HG02678 (cell line): ENCODE measurements around the gene ZSWIM8.
A peak's percentile ranks its signal among the peaks of the same experiment; 100 is the strongest.
"Not testable (repeated sequence)": the region's sequence is repeated elsewhere in the genome, so short reads cannot be mapped to it uniquely, and the experiment has no call there.

Experiments used
- ATAC-seq: cut with Tn5 transposase; IDR thresholded peaks from one replicate; pipeline ENCODE4 v1.9.1; 2021; ENCODE audit warnings: mild to moderate bottlenecking, moderate library complexity; ENCODE audit not compliant: unreplicated experiment

The ZSWIM8 gene, protein sequence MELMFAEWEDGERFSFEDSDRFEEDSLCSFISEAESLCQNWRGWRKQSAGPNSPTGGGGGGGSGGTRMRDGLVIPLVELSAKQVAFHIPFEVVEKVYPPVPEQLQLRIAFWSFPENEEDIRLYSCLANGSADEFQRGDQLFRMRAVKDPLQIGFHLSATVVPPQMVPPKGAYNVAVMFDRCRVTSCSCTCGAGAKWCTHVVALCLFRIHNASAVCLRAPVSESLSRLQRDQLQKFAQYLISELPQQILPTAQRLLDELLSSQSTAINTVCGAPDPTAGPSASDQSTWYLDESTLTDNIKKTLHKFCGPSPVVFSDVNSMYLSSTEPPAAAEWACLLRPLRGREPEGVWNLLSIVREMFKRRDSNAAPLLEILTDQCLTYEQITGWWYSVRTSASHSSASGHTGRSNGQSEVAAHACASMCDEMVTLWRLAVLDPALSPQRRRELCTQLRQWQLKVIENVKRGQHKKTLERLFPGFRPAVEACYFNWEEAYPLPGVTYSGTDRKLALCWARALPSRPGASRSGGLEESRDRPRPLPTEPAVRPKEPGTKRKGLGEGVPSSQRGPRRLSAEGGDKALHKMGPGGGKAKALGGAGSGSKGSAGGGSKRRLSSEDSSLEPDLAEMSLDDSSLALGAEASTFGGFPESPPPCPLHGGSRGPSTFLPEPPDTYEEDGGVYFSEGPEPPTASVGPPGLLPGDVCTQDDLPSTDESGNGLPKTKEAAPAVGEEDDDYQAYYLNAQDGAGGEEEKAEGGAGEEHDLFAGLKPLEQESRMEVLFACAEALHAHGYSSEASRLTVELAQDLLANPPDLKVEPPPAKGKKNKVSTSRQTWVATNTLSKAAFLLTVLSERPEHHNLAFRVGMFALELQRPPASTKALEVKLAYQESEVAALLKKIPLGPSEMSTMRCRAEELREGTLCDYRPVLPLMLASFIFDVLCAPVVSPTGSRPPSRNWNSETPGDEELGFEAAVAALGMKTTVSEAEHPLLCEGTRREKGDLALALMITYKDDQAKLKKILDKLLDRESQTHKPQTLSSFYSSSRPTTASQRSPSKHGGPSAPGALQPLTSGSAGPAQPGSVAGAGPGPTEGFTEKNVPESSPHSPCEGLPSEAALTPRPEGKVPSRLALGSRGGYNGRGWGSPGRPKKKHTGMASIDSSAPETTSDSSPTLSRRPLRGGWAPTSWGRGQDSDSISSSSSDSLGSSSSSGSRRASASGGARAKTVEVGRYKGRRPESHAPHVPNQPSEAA (N-terminal part only)

DNA sequence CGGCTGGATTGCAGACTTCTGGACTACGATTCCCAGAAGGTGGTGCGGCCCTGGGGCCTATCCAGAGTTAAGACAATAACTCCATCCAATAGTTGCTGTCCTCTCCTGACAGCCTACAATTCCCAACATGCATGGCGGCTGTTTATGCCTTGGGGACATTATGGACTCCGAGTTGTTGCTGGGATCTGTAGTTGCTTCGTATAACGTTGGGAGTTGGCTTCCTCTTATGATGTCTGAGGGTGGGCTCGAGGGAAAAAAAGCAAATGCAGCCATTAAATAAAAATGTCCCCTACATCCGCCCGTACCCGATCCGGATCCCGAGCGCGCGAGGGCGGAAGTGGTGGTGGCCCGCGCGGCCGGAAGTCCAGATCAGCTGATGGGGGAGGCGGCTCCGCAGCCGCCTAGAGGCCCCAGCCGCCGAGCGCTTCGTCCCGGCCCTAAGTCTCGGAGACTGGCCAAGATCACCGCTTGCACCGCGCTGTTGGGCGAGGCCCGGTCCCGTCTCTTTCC lies at the start of gene ZSWIM8:
Gene ZSWIM8, plus strand, starts transcription at position 396 of the 510 bp plus-strand sequence. CDS start 273 bp downstream, outside the sequence.
- ATAC-seq = peak; percentile 72

DNA sequence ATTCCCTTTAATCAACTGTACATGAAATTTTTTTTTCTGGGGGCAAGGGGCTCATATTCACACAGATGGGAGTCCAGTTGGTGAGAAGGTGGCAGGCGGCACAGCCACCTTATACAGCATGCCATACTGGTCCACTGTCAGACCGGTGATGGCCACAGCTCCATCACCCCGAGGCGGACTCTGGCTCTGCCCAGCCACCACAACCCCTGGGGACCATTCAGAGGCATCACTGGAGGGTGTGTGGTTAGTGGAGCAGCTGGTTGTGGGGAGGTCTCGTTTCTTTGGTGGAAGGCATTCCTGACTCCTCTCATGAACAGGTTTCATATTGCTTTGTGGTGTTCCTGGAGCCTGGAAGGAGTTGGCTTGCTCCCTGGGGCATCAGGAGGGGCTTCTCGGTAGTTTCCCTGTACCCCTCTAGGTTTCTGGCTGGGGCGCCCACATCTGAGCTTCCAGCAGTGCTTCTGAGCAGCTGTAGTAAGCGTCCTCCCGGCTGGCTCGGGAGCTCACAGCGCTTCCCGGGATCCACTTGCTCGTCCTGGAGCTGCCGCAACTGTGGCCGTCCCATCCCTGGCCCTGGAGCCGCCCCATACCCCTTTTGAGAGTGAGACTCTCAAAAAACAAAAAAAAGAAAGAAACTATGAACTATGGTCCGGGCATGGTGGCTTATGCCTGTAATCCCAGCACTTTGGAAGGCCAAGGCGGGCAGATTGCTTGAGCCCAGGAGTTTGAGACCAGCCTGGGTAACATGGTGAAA lies 44.7 kb upstream of the ZSWIM8 start:
- ATAC-seq = not testable (repeated sequence)

DNA sequence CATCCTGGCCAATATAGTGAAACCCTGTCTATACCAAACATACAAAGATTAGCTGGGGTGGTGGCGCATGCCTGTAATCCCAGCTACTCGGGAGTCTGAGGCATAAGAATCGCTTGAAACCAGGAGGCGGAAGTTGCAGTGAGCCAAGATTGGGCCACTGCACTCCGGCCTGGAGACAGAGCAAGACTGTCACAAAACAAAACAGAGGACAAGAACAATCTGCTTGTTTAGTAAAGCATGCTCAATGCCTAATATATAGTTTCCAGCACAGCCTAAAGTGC lies 43.0 kb upstream of the ZSWIM8 start:
- ATAC-seq = no peak

DNA sequence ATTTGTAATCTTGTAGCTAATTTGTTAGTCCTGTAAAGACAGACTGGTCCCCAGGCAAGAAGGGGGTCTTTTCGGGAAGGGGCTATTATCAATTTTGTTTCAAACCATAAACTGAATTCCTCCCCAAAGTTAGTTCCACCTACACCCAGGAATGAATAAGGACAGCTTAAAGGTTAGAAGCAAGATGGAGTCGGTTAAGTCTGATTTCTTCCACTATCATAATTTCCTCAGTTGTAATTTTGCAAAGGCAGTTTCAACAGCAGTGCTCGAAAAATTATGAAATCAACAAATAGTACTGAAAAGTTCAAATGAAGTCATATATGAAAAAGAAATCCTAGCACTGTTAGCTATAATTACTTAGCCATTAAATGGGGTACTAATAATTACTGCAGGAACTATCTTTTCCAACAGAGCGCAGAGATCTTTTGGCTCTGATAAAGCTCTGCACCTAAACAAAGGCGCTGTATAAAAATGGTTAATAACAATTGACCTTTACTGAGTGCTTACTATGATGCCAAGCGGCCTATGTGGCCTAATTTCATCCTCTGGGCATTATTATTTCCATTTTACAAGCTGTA lies 42.0 kb upstream of the ZSWIM8 start:
- no peak for ATAC-seq

DNA sequence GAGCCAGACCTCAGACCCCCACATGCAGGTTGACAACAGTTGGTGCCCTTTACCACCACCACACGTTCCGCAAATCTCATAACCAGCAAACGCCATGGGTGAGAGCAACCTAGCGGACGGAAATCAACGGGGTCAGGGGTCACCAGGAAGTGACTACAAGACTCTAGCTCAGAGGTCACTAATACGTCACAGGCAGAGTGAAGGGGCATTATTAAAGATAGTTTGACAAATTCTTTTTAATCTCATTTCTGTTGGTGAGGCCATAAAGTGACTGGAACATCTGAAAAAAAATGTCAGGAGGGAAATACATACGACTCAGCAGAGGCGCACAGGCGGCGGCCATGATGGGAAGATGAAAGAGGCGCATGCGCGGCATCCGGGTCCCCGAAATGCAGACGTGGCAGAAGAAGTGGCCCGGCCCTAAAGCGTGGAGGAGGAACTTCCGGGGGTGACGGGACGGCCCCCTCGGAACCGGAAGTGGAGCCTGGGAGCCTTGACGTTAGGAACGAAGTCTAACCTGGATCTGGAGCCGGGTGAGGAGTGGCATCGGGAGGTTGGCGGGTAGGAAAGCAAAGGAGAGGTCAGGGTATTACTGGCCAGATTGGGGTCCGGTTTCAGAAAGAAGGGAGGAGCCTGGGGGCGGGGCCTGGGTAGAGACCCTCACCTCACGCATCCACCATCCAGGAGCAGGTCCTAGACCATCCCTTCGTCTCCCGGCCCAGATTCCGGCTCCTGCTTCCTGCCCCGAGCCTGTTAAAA lies 41.3 kb upstream of the ZSWIM8 start, which contains the start of gene SEC24C:
Gene SEC24C, plus strand, starts transcription at position 468 of the 759 bp plus-strand sequence. CDS start 2,461 bp downstream, outside the sequence.
- ATAC-seq = peak; percentile 89

DNA sequence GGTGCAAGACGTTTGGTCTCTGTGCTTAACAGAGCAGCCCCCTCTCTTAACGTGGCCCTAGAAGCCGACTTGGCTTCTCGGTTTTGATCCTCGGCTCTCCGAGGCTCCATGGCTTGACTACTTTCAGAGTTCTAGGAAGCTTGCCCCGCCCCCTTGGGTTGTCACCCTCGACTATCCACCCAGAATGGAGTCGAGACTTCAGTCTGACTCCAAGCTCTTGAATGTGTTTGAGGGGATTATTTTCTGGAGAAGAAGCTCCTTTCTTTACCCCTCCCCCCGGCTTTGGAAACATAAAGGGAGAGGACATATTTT lies 40.8 kb upstream of the ZSWIM8 start:
- ATAC-seq = peak; percentile 34

DNA sequence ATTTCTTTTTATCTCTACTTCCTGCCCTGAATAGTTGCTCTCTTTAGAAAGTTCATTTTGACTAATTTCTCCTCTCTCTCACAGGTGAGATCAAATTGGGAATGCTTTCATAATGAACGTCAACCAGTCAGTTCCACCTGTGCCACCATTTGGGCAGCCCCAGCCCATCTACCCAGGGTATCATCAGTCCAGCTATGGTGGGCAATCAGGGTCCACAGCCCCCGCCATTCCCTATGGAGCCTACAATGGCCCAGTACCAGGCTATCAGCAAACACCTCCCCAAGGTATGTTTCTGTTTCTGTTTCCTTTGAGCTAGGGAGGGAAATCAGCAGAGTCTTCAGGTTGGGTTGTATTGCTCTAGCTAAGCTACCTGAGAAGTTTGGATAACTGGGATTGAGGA lies 38.7 kb upstream of the ZSWIM8 start:
- ATAC-seq = no peak

DNA sequence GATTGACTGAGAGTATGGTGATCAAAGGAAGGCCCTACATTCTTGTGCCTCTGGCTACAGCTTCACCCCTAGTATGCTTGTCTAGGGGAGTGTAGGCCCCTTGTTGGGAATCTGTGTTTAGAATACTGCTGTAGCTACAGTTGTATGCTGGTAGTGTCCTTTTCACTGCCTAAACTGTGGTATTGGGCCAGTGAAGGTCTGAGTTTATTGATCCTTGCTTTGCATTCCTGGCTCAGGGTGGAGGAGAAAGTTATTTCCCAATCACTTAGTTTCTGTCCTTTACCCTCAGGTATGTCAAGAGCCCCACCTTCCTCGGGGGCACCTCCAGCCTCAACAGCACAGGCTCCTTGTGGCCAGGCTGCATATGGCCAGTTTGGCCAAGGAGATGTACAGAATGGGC lies 34.6 kb upstream of the ZSWIM8 start:
- ATAC-seq = no peak

DNA sequence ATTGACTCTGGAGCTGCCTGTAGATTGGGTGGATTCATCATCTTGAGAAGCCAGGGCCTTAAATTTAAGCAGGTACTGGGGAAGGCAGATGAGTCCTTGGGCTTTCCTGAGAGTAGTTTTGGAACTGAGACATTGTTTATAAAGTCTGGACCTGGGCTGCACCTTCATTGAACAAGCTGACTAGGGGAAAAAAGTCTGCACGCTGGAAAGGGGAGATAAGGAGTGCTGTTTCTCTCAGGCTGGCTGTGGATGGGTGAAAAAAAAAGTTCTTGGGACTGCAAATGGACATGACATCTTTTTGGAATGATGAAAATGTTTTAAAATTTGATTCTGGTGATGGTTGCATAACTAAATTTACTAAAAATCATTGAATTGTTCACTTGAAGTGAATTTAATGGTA lies 29.2 kb upstream of the ZSWIM8 start:
- no peak for ATAC-seq

DNA sequence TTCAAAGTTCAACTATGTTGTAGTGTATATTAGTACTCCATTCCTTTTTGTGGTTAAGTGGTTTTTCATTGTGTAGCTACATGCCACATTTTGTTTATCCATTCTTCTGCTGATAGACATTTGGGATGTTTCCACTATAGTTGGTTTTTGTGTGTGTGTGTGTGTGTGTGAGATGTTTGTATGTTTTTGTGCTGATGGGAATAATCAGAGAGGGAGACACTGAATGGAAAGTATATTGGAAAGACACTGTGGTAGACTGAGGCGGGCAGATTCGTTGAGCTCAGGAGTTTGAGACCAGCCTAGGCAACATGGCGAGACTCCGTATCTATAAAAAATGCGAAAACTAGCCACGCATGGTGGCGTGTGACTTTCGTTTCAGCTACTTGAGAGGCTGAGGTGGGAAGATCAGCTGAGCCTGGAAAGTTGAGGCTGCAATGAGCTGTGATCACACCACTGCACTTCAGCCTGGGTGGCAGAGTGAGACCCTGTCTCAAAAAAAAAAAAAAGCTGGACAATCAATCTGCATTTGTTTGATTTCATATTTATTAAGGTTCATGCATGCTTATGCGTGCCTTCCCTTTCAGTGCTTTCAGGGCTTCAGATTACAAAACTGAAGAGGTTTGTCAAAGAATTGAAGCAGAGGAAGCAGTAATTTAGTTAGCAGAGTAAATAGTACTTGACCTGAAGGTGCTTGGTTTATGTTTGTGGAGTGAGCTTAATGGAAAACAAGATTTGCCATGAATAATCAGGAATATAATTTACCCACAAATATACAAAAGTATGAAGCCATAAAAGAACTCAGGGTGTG lies 26.5 kb upstream of the ZSWIM8 start:
- no peak for ATAC-seq

DNA sequence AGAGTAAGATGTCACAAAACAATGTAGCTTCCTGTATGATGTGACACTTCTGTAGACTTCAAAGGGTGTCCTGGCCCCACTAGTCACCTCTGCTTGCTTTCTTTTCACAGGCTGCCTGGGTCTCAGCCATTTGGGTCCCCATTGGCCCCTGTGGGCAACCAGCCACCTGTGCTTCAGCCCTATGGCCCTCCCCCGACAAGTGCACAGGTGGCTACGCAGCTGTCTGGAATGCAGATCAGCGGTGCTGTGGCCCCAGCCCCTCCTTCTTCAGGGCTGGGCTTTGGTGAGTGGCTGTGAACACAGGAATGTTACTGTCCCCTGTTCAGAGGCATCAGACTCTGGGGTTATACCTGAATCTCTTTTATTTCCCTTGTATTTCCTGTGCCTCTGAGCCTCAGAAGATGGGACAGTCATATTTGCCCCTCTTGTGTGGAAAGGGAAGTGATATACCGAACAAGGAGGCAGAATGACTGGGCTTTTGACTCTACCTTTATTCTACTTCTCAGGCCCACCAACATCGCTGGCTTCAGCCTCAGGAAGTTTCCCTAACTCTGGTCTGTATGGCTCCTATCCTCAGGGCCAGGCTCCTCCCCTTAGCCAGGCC lies 25.8 kb upstream of the ZSWIM8 start:
- ATAC-seq = no peak

DNA sequence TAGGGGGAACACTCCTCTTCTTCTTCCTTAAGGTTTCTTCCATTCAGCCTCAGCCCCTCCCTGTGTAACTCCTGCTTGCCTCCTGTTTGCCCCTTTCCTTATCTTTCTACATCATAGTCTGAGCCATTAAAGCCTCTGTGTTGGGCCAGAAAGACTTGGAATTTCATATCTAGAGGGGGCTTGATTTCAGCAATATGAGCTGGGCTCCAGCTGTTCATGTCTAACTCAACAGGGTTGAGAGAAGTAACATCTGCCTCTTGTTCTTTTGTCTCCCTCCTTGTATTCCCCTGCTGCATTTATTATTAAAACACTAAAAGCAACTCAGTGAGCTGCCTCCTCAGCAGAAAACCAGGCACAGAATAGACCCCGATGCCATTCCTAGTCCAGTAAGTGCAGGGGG lies 23.6 kb upstream of the ZSWIM8 start:
- no peak for ATAC-seq

DNA sequence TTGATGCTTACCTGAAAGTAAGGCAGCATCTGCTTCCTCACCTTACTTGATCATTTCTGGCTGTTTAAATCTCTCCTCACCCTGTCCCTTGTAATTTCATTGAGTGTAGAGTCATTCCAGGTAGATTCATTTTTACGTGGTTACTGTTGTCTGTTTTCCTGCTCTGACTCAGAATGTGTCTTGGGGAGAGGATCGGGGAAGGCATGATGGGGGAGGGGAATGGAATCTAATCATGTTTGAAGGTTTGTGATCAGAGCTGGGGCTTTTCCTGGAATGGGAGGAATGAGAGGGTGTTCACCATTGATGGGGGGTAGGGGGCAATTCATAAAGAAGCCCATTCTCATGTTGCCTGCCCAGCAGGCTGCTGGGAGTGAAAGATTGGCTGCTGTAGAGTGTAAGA lies 22.5 kb upstream of the ZSWIM8 start:
- ATAC-seq = no peak

DNA sequence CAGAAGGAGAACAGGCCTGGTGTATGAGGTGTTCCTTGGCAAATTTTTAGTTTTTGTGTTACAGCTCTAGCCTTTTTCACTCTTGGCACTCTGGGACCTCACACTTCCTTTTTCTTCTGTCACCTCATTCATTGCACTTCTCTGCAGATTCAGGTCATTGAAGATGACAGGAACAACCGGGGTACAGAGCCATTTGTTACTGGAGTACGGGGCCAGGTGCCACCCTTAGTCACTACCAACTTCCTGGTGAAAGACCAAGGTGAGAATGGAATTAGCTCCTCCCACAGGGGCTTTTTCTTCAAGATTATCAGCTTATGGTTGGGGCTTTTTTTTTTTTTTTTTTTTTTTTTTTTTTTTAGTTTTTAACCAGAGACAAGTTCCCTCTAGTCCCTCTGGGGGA lies 22.1 kb upstream of the ZSWIM8 start:
- ATAC-seq = no peak

DNA sequence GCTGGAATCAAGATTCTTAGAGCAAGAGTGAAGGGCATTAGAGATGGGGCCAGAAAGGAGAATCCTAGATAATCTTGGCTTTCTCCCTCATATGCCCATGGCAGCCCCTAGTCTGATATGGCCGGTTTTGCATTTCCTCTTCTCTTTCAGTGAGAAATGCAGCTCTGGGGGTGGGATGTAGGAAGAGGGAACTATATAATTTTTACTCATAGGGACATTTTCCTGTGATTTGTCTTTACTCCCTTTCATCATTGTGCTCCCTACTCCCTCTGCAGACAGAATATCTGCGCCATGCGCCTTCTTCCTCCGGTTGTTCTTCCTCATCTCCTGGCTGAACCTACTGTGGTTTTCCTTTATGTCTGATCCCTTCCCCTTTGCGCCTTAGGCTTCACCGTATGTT lies 20.3 kb upstream of the ZSWIM8 start:
- ATAC-seq = no peak

DNA sequence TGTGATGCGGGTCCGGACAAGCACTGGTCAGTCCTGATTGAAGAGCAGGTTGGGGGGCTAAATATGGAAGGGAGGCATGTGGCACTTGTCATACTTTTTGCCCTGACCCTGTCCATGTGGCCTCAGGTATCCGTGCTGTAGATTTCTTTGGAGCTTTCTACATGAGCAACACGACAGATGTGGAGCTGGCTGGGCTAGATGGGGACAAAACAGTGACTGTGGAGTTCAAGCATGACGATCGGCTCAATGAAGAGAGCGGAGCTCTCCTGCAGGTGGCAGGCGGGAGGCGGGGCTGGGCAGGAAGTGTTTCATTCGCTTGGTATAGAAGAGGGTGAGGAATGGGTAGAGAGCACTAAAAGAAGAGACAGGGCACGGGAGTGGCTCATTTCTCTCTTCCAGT lies 16.5 kb upstream of the ZSWIM8 start:
- ATAC-seq = no peak

DNA sequence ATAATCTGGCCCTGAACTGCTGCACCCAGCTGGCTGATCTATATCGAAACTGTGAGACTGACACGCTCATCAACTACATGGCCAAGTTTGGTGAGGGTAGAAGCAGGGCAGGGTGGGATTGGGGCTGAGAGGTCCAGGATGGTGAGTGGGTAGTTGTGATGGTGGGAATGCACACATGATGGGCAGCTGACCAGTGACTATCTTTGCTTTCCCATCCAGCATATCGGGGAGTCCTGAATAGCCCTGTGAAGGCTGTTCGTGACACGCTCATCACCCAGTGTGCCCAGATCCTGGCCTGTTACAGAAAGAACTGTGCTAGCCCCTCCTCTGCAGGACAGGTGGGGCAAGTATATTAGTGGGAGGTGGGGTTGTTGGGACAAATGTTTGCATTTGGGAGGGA lies 16.0 kb upstream of the ZSWIM8 start:
- no peak for ATAC-seq

DNA sequence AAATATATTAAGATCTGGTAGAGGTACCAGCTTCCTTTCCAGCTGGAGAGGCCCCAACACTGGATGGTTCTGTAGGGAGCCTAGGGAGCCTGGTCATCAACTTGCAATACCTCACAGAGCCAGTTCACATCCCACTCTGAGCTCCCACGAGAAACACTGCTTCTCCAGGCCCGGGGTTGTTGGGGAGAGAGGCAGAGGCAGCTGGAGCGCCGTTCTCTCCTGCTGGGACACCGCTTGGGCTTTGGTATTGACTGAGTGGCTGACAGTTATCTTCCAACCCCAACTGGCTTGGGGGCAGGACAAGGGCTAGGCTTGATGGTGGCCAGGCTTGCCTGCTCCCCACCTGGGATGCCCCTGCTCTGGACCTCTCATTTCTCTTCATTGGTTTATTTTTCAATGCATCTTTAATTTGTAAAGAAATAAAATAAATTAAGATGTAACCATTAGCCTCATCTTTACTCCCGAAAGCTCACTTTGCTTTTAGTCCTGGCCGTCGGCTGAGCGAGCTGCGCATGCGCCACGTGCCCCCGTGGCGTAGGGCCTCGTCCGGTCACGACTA lies 13.6 kb upstream of the ZSWIM8 start:
- ATAC-seq = no peak
